Measurements from ENCODE around the gene IFT80. TPM values are rescaled to one million over a fixed set of nuclear protein-coding genes. Genes with fewer than 3 reads are reported as not detected.
"Not testable (repeated sequence)": the region's sequence is repeated elsewhere in the genome, so short reads cannot be mapped to it uniquely, and the experiment has no call there.

IFT80 gene
- total RNA-seq, 2 donors from 2014 or later: 13.8 to 14.1 TPM

- Histone ChIP-seq H3K9me3 (no peaks in the 10 kb centered on the region), H3K27me3 (no peaks in the 10 kb centered on the region), H3K27ac (no peak overlapping the region), H3K4me1 (no peaks in the 10 kb centered on the region), H3K36me3 (peaks cover 10% of the 10 kb centered on the region), H3K4me3 (no peak overlapping the region)
- no peak for DNase-seq (ENCODE audit: low spot score)
- TF ChIP-seq, protein P1, sequence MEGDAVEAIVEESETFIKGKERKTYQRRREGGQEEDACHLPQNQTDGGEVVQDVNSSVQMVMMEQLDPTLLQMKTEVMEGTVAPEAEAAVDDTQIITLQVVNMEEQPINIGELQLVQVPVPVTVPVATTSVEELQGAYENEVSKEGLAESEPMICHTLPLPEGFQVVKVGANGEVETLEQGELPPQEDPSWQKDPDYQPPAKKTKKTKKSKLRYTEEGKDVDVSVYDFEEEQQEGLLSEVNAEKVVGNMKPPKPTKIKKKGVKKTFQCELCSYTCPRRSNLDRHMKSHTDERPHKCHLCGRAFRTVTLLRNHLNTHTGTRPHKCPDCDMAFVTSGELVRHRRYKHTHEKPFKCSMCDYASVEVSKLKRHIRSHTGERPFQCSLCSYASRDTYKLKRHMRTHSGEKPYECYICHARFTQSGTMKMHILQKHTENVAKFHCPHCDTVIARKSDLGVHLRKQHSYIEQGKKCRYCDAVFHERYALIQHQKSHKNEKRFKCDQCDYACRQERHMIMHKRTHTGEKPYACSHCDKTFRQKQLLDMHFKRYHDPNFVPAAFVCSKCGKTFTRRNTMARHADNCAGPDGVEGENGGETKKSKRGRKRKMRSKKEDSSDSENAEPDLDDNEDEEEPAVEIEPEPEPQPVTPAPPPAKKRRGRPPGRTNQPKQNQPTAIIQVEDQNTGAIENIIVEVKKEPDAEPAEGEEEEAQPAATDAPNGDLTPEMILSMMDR (IDR thresholded peaks at IDR 0.05): no peak
These were observed 27.8 kb downstream of the IFT80 start for GRCh38 chr3:160370987-160371857.

DNA sequence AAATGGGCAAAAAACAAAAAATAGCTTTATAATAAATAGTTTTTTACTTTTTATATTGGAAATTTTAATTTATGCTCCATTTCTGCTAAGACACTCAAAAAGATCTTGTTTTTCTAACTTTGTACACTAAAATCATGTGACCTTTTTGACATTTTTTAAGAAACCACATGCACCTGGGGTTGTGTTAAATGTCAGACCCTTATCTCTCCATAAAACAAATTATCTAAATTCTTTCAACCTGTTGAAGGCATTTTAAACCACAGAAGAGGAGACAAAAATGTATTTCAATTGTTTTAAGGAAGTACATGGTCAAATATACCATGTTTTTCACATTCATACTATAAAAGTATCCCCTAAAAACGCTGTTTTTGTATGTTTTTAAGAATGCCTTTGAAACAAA, 29.2 kb downstream of the IFT80 start:
- Histone ChIP-seq H3K27me3 (no peaks in the 10 kb centered on the region), H3K9me3 (no peaks in the 10 kb centered on the region), H3K36me3 (peaks cover 4% of the 10 kb centered on the region), H3K4me3 (no peak overlapping the region), H3K27ac (no peak overlapping the region), H3K4me1 (no peaks in the 10 kb centered on the region)
- TF ChIP-seq, protein P1 (IDR thresholded peaks at IDR 0.05): no peak
- no peak for DNase-seq (ENCODE audit: low spot score)

DNA sequence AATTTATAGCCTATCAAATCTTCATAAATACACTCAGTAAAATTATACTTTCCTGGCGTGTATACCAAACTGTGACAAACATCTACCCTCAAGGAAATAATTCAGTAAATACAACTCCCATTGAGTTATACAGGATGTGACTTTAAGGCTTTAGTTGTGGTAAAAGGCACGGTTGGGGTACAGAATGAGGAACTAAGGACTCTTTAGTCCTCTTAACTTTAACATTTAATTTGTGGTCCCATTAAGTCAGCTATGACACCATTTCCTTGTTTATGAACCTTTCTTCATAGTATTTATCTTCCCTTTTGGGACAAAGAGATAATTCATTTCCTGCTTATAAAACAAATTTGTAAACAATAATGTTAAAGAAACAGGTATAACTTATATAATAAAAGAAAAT, 30.2 kb downstream of the IFT80 start:
- no peaks in the 10 kb centered on the region for H3K4me1 ChIP-seq
- no peak overlapping the region for H3K4me3 ChIP-seq
- DNase-seq (ENCODE audit: low spot score): no peak
- no peak overlapping the region for H3K27ac ChIP-seq
- H3K27me3 ChIP-seq: no peaks in the 10 kb centered on the region
- TF ChIP-seq, protein P1 (IDR thresholded peaks at IDR 0.05): no peak
- H3K9me3 ChIP-seq: no peaks in the 10 kb centered on the region
- H3K36me3 ChIP-seq: peaks cover 4% of the 10 kb centered on the region

GRCh38 chr3:160365869-160366522, 33.0 kb downstream of the IFT80 start:
- no peaks in the 10 kb centered on the region for H3K36me3 ChIP-seq
- H3K4me3 ChIP-seq: no peak overlapping the region
- no peaks in the 10 kb centered on the region for H3K4me1 ChIP-seq
- no peaks in the 10 kb centered on the region for H3K27me3 ChIP-seq
- H3K9me3 ChIP-seq: no peaks in the 10 kb centered on the region
- H3K27ac ChIP-seq: no peak overlapping the region
- no peak for DNase-seq (ENCODE audit: low spot score)
- TF ChIP-seq, protein P1 (IDR thresholded peaks at IDR 0.05): no peak

DNA sequence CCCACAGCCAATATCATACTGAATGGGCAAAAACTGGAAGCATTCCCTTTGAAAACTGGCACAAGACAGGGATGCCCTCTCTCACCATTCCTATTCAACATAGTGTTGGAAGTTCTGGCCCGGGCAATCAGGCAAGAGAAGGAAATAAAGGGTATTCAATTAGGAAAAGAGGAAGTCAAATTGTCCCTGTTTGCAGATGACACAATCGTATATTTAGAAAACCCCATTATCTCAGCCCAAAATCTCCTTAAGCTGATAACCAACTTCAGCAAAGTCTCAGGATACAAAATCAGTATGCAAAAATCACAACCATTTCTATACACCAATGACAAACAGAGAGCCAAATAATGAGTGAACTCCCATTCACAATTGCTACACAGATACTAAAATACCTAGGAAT, 36.1 kb downstream of the IFT80 start:
- H3K9me3 ChIP-seq; DNase-seq (ENCODE audit: low spot score); H3K4me3 ChIP-seq; H3K27me3 ChIP-seq; H3K27ac ChIP-seq; H3K36me3 ChIP-seq; H3K4me1 ChIP-seq: not testable (repeated sequence)

GRCh38 chr3:160355826-160356225, 43.2 kb downstream of the IFT80 start:
- Histone ChIP-seq H3K9me3 (no peaks in the 10 kb centered on the region), H3K4me1 (no peaks in the 10 kb centered on the region), H3K4me3 (no peak overlapping the region), H3K27me3 (no peaks in the 10 kb centered on the region), H3K27ac (no peak overlapping the region), H3K36me3 (peaks cover 15% of the 10 kb centered on the region)
- TF ChIP-seq, protein P1 (IDR thresholded peaks at IDR 0.05): no peak
- no peak for DNase-seq (ENCODE audit: low spot score)
